ENCODE results near the gene PUM1.
"Not testable (repeated sequence)": the region's sequence is repeated elsewhere in the genome, so short reads cannot be mapped to it uniquely, and the experiment has no call there.

GRCh38 chr1:31088081-31088480, 22.6 kb upstream of the PUM1 start:
- TF ChIP-seq POLR2A, CTCF (IDR thresholded peaks at IDR 0.05): not testable (repeated sequence)

Data from thyroid gland (tissue), 4 donors.